ENCODE measurements around the gene CFAP97D1. TPM values are rescaled to one million over a fixed set of nuclear protein-coding genes. Genes with fewer than 3 reads are reported as not detected.

CFAP97D1 gene
- polyA plus RNA-seq, 1 donor (not counting 4 experiments of a cell fraction or from before 2014, with no cell fraction given), result not detected

GRCh38 chr17:43770957-43771356 is 9.3 kb upstream of the CFAP97D1 start:
- H3K4me3 ChIP-seq (ENCODE audit: control insufficient read depth in 2 of 3, extremely low read depth in 1 of 3, insufficient read depth in 2 of 3, low read depth in 1 of 3, low read length in 3 of 3), result no peak overlapping the region
- H3K9ac ChIP-seq (ENCODE audit: control insufficient read depth, extremely low read depth, insufficient read depth, low read length), result no peak overlapping the region
- no peaks in the 10 kb centered on the region for H3K27me3 ChIP-seq (ENCODE audit: control insufficient read depth, extremely low read depth, insufficient read depth, low read length)
- no peaks in the 10 kb centered on the region for H3K4me1 ChIP-seq (ENCODE audit: control insufficient read depth, extremely low read depth, insufficient read depth, low read length)
- H3K36me3 ChIP-seq (ENCODE audit: control insufficient read depth in 2 of 2, extremely low read depth in 1 of 2, insufficient read depth in 2 of 2, low read length in 2 of 2), result peaks cover 30 to 39% of the 10 kb centered on the region in 2 experiments
- H3K4me2 ChIP-seq (ENCODE audit: control insufficient read depth, extremely low read depth, insufficient read depth, low read depth, low read length), result no peak overlapping the region
- no peak overlapping the region for H2AFZ ChIP-seq (ENCODE audit: control insufficient read depth, low read length)
- TF ChIP-seq CTCF (optimal IDR thresholded peaks at IDR 0.05 in 1 of 3, IDR thresholded peaks at IDR 0.05 in 1 of 3, conservative IDR thresholded peaks at IDR 0.05 in 1 of 3; ENCODE audit: extremely low read depth in 1 of 3, insufficient read depth in 2 of 3, low read length in 3 of 3), result no peak
- TF ChIP-seq EZH2 (IDR thresholded peaks at IDR 0.05; ENCODE audit: low read length), result no peak
- no peaks in the 10 kb centered on the region for H3K9me1 ChIP-seq (ENCODE audit: control insufficient read depth, extremely low read depth, insufficient read depth, low read length)
- H3K27ac ChIP-seq (ENCODE audit: control insufficient read depth, insufficient read depth, low read length), result no peak overlapping the region
- H3K79me2 ChIP-seq (ENCODE audit: control insufficient read depth, insufficient read depth, low read length), result peaks cover 7% of the 10 kb centered on the region
- no peak for FAIRE-seq
- dilution Hi-C loops (cut with MboI; ENCODE audit: extremely low pct_ligation_motif_present, low sequenced_read_pairs), result no loop called here
- no peaks in the 10 kb centered on the region for H3K9me3 ChIP-seq (ENCODE audit: control insufficient read depth, low read depth, low read length)
- H4K20me1 ChIP-seq (ENCODE audit: control insufficient read depth, extremely low read depth, insufficient read depth, low read length), result peaks cover 2% of the 10 kb centered on the region
- no peak for DNase-seq (ENCODE audit: low read depth, low spot score)

GRCh38 chr17:43771463-43771862 is 8.8 kb upstream of the CFAP97D1 start:
- dilution Hi-C loops (cut with MboI; ENCODE audit: extremely low pct_ligation_motif_present, low sequenced_read_pairs), result no loop called here
- Histone ChIP-seq H3K4me2 (ENCODE audit: control insufficient read depth, extremely low read depth, insufficient read depth, low read depth, low read length) (no peak overlapping the region), H3K9me3 (ENCODE audit: control insufficient read depth, low read depth, low read length) (no peaks in the 10 kb centered on the region), H3K9ac (ENCODE audit: control insufficient read depth, extremely low read depth, insufficient read depth, low read length) (no peak overlapping the region), H3K27ac (ENCODE audit: control insufficient read depth, insufficient read depth, low read length) (no peak overlapping the region), H2AFZ (ENCODE audit: control insufficient read depth, low read length) (no peak overlapping the region), H4K20me1 (ENCODE audit: control insufficient read depth, extremely low read depth, insufficient read depth, low read length) (peaks cover 2% of the 10 kb centered on the region), H3K79me2 (ENCODE audit: control insufficient read depth, insufficient read depth, low read length) (peaks cover 10% of the 10 kb centered on the region), H3K4me3 (ENCODE audit: control insufficient read depth in 2 of 3, extremely low read depth in 1 of 3, insufficient read depth in 2 of 3, low read depth in 1 of 3, low read length in 3 of 3) (no peak overlapping the region), H3K36me3 (ENCODE audit: control insufficient read depth in 2 of 2, extremely low read depth in 1 of 2, insufficient read depth in 2 of 2, low read length in 2 of 2) (peaks cover 33 to 40% of the 10 kb centered on the region in 2 experiments), H3K4me1 (ENCODE audit: control insufficient read depth, extremely low read depth, insufficient read depth, low read length) (no peaks in the 10 kb centered on the region), H3K27me3 (ENCODE audit: control insufficient read depth, extremely low read depth, insufficient read depth, low read length) (no peaks in the 10 kb centered on the region), H3K9me1 (ENCODE audit: control insufficient read depth, extremely low read depth, insufficient read depth, low read length) (no peaks in the 10 kb centered on the region)
- FAIRE-seq (no peak), DNase-seq (ENCODE audit: low read depth, low spot score) (no peak)
- no peak for TF ChIP-seq CTCF (optimal IDR thresholded peaks at IDR 0.05 in 1 of 3, IDR thresholded peaks at IDR 0.05 in 1 of 3, conservative IDR thresholded peaks at IDR 0.05 in 1 of 3; ENCODE audit: extremely low read depth in 1 of 3, insufficient read depth in 2 of 3, low read length in 3 of 3)
- TF ChIP-seq EZH2 (IDR thresholded peaks at IDR 0.05; ENCODE audit: low read length), result no peak

Measured in keratinocyte (primary cell).